Stimulated activated CD8-positive, alpha-beta memory T cell treated with anti-CD3 and anti-CD28 coated beads, Interleukin-15, amount 100 ng/mL, for 4 hours (primary cell): ENCODE measurements around the gene HOGA1.
"Not testable (repeated sequence)": the region's sequence is repeated elsewhere in the genome, so short reads cannot be mapped to it uniquely, and the experiment has no call there.

Source experiments
- DNase-seq, 2 donors: peaks; one replicate each; pipeline ENCODE4 v3.0.0-alpha.2; 2020; ENCODE audit warnings: low read depth in 2 of 2

Gene HOGA1

GRCh38 chr10:97608991-97609561 lies 24.9 kb downstream of the HOGA1 start:
- DNase-seq = no peak

- DNase-seq = no peak
These were observed 27.3 kb downstream of the HOGA1 start for GRCh38 chr10:97611473-97611872.

- DNase-seq = no peak
These were observed 28.2 kb downstream of the HOGA1 start for GRCh38 chr10:97612386-97612785.

GRCh38 chr10:97618285-97618684 lies 34.1 kb downstream of the HOGA1 start:
- no peak for DNase-seq

GRCh38 chr10:97618733-97619132 lies 34.5 kb downstream of the HOGA1 start:
- DNase-seq = no peak

GRCh38 chr10:97623277-97623676 lies 39.1 kb downstream of the HOGA1 start:
- no peak for DNase-seq

- no peak for DNase-seq
These were observed 43.5 kb downstream of the HOGA1 start for GRCh38 chr10:97627731-97628130.

GRCh38 chr10:97628228-97628627 lies 44.0 kb downstream of the HOGA1 start:
- no peak for DNase-seq

GRCh38 chr10:97629289-97629688 lies 45.1 kb downstream of the HOGA1 start:
- DNase-seq = no peak

GRCh38 chr10:97631098-97631497 lies 46.9 kb downstream of the HOGA1 start:
- DNase-seq = no peak

GRCh38 chr10:97632949-97633884 lies 49.0 kb downstream of the HOGA1 start, which contains the start of gene MORN4:
Gene MORN4 (minus strand): TSS chr10:97633500. CDS start chr10:97619653, 13,847 bp downstream.
- DNase-seq = peak; percentile 73 to 78

- no peak for DNase-seq
These were observed 49.7 kb downstream of the HOGA1 start for GRCh38 chr10:97633921-97634320.

- DNase-seq = no peak
These were observed 51.4 kb downstream of the HOGA1 start for GRCh38 chr10:97635577-97635976.

- not testable (repeated sequence) for DNase-seq
These were observed 54.9 kb downstream of the HOGA1 start for GRCh38 chr10:97639090-97639489.

GRCh38 chr10:97640174-97640867 lies 56.1 kb downstream of the HOGA1 start, which contains the start of gene PI4K2A:
Gene PI4K2A (plus strand): TSS chr10:97640671. CDS start chr10:97640743, 72 bp downstream.
- DNase-seq = peak; percentile 98 to 99

GRCh38 chr10:97640868-97641811 lies 57.0 kb downstream of the HOGA1 start:
- no peak for DNase-seq

GRCh38 chr10:97642471-97643159 lies 58.4 kb downstream of the HOGA1 start:
- DNase-seq = not testable (repeated sequence)

- no peak for DNase-seq
These were observed 59.3 kb downstream of the HOGA1 start for GRCh38 chr10:97643441-97643985.

- DNase-seq = no peak
These were observed 60.7 kb downstream of the HOGA1 start for GRCh38 chr10:97644936-97645335.

- DNase-seq = no peak
These were observed 63.4 kb downstream of the HOGA1 start for GRCh38 chr10:97647556-97647955.
